Sigmoid colon (tissue), 7 donors: ENCODE results near the gene MAD2L1. TPM values are rescaled to one million over a fixed set of nuclear protein-coding genes. Genes with fewer than 3 reads are reported as not detected.

Source experiments
- DNase-seq: peaks from one replicate; pipeline ENCODE4 v3.0.0-alpha.2; 2019
- H3K27ac ChIP-seq, 4 donors: fragments of 200-600 bp; sonication (generic); one replicate each; pipeline ENCODE4 v1.5.1; 2016 to 2019; ENCODE audit warnings: mild to moderate bottlenecking in 1 of 4
- H3K27me3 ChIP-seq, 3 donors: fragments of 200-600 bp; sonication (generic); one replicate each; pipeline ENCODE4 v1.5.1; 2019; ENCODE audit warnings: mild to moderate bottlenecking in 1 of 3
- H3K36me3 ChIP-seq, 4 donors: fragments of 200-600 bp; sonication (generic); one replicate each; pipeline ENCODE4 v1.5.1; 2016 to 2019
- H3K4me1 ChIP-seq, 4 donors: fragments of 200-600 bp; sonication (generic); one replicate each; pipeline ENCODE4 v1.5.1; 2017 to 2019
- H3K4me3 ChIP-seq, 4 donors: fragments of 200-600 bp; sonication (generic); one replicate each; pipeline ENCODE4 v1.5.1; 2017 to 2019; ENCODE audit warnings: mild to moderate bottlenecking in 2 of 4, moderate library complexity in 1 of 4
- H3K9me3 ChIP-seq, 4 donors: fragments of 200-600 bp in 3 of 4; sonication (generic) in 3 of 4; one replicate each; pipeline versions ENCODE4 v1.5.1 to v1.6.1; 2013 to 2019
- CTCF ChIP-seq, 4 experiments: fragments of 450-650 bp in 3 of 4; fragments of 200-600 bp in 1 of 4; IDR thresholded peaks; one replicate each; pipeline ENCODE4 v1.5.1; 2016 to 2019; ENCODE audit warnings: antibody characterized with exemption in 4 of 4, mild to moderate bottlenecking in 3 of 4, moderate library complexity in 2 of 4
- EP300 ChIP-seq, 4 donors: sonication (generic); formaldehyde crosslinking; IDR thresholded peaks; one replicate each; pipeline ENCODE4 v1.6.1; 2017; ENCODE audit warnings: antibody characterized with exemption in 4 of 4
- POLR2A ChIP-seq, 2 donors: fragments of 450-650 bp; IDR thresholded peaks; one replicate each; pipeline ENCODE4 v1.6.1; 2016; ENCODE audit warnings: antibody characterized with exemption in 2 of 2, mild to moderate bottlenecking in 2 of 2, moderate library complexity in 2 of 2
- POLR2AphosphoS5 ChIP-seq, 4 donors: sonication (generic); formaldehyde crosslinking; IDR thresholded peaks; one replicate each; pipeline ENCODE4 v1.6.1; 2017; ENCODE audit warnings: antibody characterized with exemption in 4 of 4
- WGBS, 2 donors: extraction: QIAGEN DNeasy Blood & Tissue Kit; methylation state at CpG; one replicate each; pipeline ENCODE4 v1.1.7; 2013; 5-methylcytosine and 5-hydroxymethylcytosine counted together
- intact Hi-C: fragments of 100-400 bp; cut with DNase I; formaldehyde crosslinking; loops from one replicate; pipeline ENCODE4 v1.15.1; 2023
- polyA plus RNA-seq, 3 donors: library from polyadenylated mRNA; stranded (reverse); fragments of 200-250 nt; gene quantifications; one replicate each; pipeline ENCODE4 v1.2.3, GENCODE V29; 2013
- total RNA-seq, 4 donors: library from RNA; depleted of rRNA; stranded (reverse); fragments of >200 nt; gene quantifications; one replicate each; pipeline ENCODE4 v1.1.0, GENCODE V29; 2016
- donor health status: healthy with polysubstance abuse.
- donor health status: Bipolar disorder and iron deficiency.
- donor health status: healthy.

Gene MAD2L1
- total and polyA plus RNA-seq, 7 donors = 0.95 to 28.7 (median 2.1) TPM

DNA sequence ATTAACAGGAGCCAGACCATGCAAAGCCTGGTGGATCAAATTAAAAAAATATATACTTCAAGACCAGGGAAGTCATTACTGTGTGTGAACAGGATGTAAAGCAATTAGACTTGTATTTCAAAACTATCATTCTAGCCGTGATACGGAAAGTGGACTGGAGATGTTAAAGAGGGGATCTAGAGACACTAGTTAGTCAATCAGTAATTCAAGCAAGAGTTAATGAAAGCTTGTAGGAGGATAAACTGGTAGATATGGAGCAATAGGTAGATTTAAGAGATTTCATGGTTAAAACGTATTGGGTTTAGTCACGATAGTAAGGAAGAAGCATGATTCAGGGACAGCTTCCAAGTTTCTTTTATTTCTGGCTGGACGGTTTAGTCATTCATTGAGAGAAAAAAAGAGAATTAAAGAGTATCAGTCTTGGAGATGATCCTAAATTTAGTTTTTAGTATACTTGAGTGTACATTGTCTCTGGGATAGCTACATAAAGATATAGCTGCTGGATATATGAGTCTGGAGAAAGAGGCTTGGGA is 3.9 kb downstream of the MAD2L1 start:
- intact Hi-C loops = no loop called here
- H3K9me3 ChIP-seq = no peaks in the 10 kb centered on the region
- TF ChIP-seq POLR2A (IDR thresholded peaks at IDR 0.05) = no peak
- TF ChIP-seq EP300 (IDR thresholded peaks at IDR 0.05) = no peak
- no peak for TF ChIP-seq POLR2AphosphoS5 (IDR thresholded peaks at IDR 0.05)
- TF ChIP-seq CTCF (IDR thresholded peaks at IDR 0.05) = no peak
- 72 to 76% methylated on average over 5 of the region's 5 CpGs for WGBS, 2 donors
- no peaks in the 10 kb centered on the region for H3K27me3 ChIP-seq
- no peaks in the 10 kb centered on the region for H3K36me3 ChIP-seq
- no peak overlapping the region for H3K4me3 ChIP-seq
- peaks cover 0 to 15% (median 11%) of the 10 kb centered on the region in 4 donors for H3K4me1 ChIP-seq
- H3K27ac ChIP-seq = no peak overlapping the region
- no peak for DNase-seq

DNA sequence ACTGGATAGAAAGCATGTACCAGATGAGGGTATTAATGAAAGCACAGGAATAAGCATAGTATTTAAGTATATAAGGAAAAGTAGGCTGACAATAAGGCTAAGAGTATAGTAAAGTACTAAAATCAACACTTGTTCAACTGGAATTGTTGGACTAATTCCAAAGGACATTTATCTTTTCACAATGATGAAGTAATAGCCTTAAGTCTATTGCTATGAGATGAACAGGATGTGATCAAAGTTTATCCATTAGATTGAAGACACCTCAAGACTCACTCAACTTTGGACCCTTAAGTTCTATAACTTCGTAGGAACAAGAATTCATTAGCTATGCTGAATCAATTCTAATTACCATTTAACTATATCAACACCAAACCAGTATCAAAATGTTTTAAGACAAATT is 7.6 kb downstream of the MAD2L1 start:
- 31 to 82% methylated on average over 1 of the region's 1 CpG for WGBS, 2 donors

GRCh38 chr4:120057416-120057815 is 9.2 kb downstream of the MAD2L1 start:
- no peak overlapping the region for H3K4me3 ChIP-seq
- TF ChIP-seq CTCF (IDR thresholded peaks at IDR 0.05) = no peak
- no peak for TF ChIP-seq POLR2A (IDR thresholded peaks at IDR 0.05)
- no peak for TF ChIP-seq POLR2AphosphoS5 (IDR thresholded peaks at IDR 0.05)
- TF ChIP-seq EP300 (IDR thresholded peaks at IDR 0.05) = no peak
- H3K9me3 ChIP-seq = no peaks in the 10 kb centered on the region
- H3K27me3 ChIP-seq = no peaks in the 10 kb centered on the region
- peaks cover 0 to 22% (median 9%) of the 10 kb centered on the region in 4 donors for H3K4me1 ChIP-seq
- H3K27ac ChIP-seq = no peak overlapping the region
- no peak for DNase-seq
- H3K36me3 ChIP-seq = no peaks in the 10 kb centered on the region
- intact Hi-C loops = loop anchor here (10.0 kb wide), 1 partner anchor 1073 kb away; no protein-coding TSS in a partner anchor

More for the DNA sequence above, 7.6 kb downstream of the MAD2L1 start:
- Histone ChIP-seq H3K27me3 (no peaks in the 10 kb centered on the region), H3K27ac (no peak overlapping the region), H3K36me3 (no peaks in the 10 kb centered on the region), H3K4me3 (no peak overlapping the region), H3K9me3 (no peaks in the 10 kb centered on the region), H3K4me1 (peaks cover 0 to 14% (median 3%) of the 10 kb centered on the region in 4 donors)
- intact Hi-C loops = loop anchor here (10.0 kb wide), 1 partner anchor 1074 kb away; no protein-coding TSS in a partner anchor
- no peak for DNase-seq
- no peak for TF ChIP-seq CTCF (IDR thresholded peaks at IDR 0.05)
- no peak for TF ChIP-seq EP300 (IDR thresholded peaks at IDR 0.05)
- no peak for TF ChIP-seq POLR2A (IDR thresholded peaks at IDR 0.05)
- TF ChIP-seq POLR2AphosphoS5 (IDR thresholded peaks at IDR 0.05) = no peak

DNA sequence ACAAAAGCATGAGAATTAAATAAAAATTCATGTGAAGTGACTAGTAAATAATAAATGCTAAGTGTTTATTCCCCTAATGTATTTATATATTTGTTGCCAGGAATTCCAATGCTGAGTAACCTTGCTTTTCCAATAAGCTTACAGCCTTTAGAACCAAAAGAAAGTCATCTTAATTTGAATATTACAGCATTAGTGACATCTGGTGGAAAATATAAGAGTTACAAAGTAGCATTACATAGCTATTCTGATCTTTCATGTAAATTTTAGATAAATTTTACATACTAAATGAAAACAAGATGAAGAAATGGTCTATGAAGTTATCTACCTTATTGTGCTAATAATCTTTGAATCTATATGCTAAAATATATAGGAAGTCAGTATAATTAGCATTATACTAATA is 10.4 kb downstream of the MAD2L1 start:
- no peaks in the 10 kb centered on the region for H3K9me3 ChIP-seq
- intact Hi-C loops = loop anchor here (10.0 kb wide), 1 partner anchor 1071 kb away; no protein-coding TSS in a partner anchor
- peaks cover 0 to 22% (median 9%) of the 10 kb centered on the region in 4 donors for H3K4me1 ChIP-seq
- DNase-seq = no peak
- H3K4me3 ChIP-seq = no peak overlapping the region
- no peak for TF ChIP-seq EP300 (IDR thresholded peaks at IDR 0.05)
- no peak for TF ChIP-seq POLR2A (IDR thresholded peaks at IDR 0.05)
- TF ChIP-seq CTCF (IDR thresholded peaks at IDR 0.05) = peak in 2 of 4 experiments; percentile 8 to 47
- TF ChIP-seq POLR2AphosphoS5 (IDR thresholded peaks at IDR 0.05) = no peak
- H3K27me3 ChIP-seq = no peaks in the 10 kb centered on the region
- no peaks in the 10 kb centered on the region for H3K36me3 ChIP-seq
- H3K27ac ChIP-seq = peak overlapping the region in 1 of 4 donors; percentile 74

- Histone ChIP-seq H3K4me1 (peaks cover 0 to 22% (median 9%) of the 10 kb centered on the region in 4 donors), H3K36me3 (no peaks in the 10 kb centered on the region), H3K27me3 (no peaks in the 10 kb centered on the region), H3K27ac (peak overlapping the region in 1 of 4 donors; percentile 74), H3K4me3 (no peak overlapping the region), H3K9me3 (no peaks in the 10 kb centered on the region)
- 25 to 71% methylated on average over 1 of the region's 1 CpG for WGBS, 2 donors
- intact Hi-C loops = loop anchor here (10.0 kb wide), 1 partner anchor 1071 kb away; no protein-coding TSS in a partner anchor
- no peak for TF ChIP-seq EP300 (IDR thresholded peaks at IDR 0.05)
- TF ChIP-seq POLR2A (IDR thresholded peaks at IDR 0.05) = no peak
- no peak for TF ChIP-seq CTCF (IDR thresholded peaks at IDR 0.05)
- DNase-seq = no peak
Measured at GRCh38 chr4:120055795-120056194, 10.9 kb downstream of the MAD2L1 start.
